ENCODE results near the gene POMGNT1.

- TF ChIP-seq CTCF (conservative IDR thresholded peaks at IDR 0.05; ENCODE audit: low read length) = no peak
- no peak for TF ChIP-seq EZH2phosphoT487 (IDR thresholded peaks at IDR 0.05; ENCODE audit: borderline replicate concordance, low read depth, low read length)
Measured at GRCh38 chr1:46169811-46170454, 28.3 kb downstream of the POMGNT1 start.

All from OCI-LY7 (cell line).